Islet of Langerhans (tissue), 1 donor: ENCODE data around the gene PPAN.

ENCODE experiments used
- FAIRE-seq: peaks from one replicate; lab custom pipeline; 2011; peaks lifted over from hg19 to GRCh38; lab: Jason Lieb, UNC

Gene PPAN

DNA sequence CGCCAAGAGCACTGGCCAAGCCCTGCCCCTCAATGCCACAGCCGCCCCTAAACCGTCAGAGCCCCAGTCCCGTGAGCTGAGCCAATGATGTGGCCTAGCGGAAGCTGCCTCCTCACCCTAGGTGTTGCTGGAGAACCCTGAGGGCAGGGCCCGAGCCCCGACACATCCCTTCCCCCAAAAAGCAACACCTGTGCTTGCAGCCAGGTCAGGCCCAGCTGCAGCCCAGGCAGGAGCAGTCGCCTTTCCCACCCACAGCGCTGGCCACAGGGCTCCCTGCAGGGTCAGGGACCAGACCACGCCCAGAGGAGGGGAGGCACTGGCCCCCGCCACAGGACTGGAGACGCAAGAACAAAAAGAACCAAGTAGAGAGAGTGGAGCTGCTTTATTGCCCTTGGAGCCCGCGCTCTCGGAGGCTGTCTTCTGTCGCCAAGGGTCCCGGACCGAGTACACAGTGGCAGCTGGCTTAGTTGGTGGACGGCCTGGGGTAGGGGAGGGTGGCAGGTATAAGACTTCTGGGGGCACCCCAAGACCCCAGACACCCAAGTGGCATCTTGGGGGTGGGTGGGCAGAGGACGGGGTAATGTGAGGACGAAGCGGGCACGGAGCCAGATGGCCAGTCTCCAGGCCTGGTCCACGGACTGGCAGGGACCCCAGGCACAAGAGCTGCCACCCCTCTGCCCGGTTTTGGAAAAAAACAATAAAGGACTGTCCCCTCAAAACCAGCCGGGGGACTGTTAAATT lies 8.7 kb downstream of the PPAN start:
- FAIRE-seq = no peak

- no peak for FAIRE-seq
Measured at GRCh38 chr19:10115392-10116084, 9.4 kb downstream of the PPAN start.

DNA sequence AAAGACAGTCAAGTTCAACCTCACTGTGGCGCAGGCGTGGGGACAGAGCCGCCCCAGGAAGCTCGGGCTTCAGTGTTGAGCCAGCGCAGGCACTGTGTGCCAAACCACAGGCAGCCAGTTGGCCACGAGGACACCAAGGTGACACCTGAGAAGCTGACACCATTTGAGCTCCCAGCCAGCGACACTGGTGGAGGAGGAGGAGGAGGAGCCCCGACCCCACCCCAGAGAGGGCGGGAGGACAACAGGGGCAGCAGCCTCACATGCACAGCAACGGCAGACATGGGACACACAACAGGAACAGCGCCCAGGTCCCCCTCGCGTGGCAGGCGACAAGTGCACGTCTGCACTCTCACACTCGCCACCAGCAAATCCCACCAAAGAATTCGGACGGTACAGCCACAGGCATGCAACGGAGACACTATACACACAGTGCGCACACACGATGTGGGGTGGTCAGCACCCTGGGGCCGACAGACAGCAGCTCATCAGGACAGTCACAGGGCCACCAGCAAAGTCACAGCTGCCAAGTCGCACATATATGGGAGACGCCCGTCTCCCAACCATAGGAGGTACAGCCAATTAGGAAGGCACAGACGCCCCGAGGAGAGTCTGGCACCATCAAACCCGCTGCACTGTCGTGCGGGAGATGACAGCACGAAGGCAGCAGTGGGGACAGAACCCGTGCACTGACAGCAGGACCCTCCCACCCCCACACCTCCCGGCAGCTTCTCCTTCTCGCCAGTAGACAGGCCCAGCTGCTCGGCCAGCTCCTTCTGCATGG lies 10.1 kb downstream of the PPAN start:
- FAIRE-seq = no peak

DNA sequence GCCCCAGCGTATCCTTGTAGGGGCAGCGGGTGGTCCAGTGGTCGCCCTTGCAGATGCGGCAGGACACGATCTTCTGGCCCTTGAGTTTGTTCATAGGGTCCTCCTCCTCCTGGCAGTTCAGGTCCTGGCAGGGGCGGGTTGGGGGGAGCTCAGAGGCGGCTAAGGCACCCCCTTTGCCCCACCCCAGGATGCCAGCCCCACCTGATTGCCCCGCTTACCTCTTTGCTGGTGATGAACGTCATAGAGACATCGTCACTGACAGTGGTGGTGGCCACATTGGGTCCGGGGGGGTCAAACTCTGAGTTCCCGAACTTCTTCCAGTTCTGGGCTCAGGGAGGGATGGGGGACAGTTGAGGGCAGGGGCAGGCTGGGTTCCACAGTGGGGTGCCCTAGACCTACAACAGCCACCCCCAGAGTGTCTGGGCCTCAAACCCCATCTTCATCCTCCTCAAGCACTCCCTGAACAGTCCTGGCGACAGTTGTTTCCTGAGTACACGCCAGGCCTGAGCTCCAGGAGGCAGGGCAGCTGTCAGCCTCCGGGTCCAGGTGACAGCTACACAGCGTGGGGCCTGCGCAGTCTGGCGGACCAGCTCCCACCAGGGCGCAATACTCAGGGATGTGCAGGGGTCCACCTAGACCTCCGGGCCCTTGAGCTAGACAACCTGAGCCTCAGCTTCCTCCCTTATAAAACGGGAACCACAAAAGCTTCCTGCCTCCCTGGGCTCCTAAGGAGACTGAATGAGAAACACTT lies 10.9 kb downstream of the PPAN start:
- no peak for FAIRE-seq

- no peak for FAIRE-seq
Measured at GRCh38 chr19:10118960-10119359, 12.8 kb downstream of the PPAN start.

- FAIRE-seq = no peak
Measured at GRCh38 chr19:10120538-10121189, 14.5 kb downstream of the PPAN start.

GRCh38 chr19:10122045-10122444 lies 15.9 kb downstream of the PPAN start:
- no peak for FAIRE-seq

GRCh38 chr19:10124429-10124828 lies 18.3 kb downstream of the PPAN start:
- FAIRE-seq = no peak

DNA sequence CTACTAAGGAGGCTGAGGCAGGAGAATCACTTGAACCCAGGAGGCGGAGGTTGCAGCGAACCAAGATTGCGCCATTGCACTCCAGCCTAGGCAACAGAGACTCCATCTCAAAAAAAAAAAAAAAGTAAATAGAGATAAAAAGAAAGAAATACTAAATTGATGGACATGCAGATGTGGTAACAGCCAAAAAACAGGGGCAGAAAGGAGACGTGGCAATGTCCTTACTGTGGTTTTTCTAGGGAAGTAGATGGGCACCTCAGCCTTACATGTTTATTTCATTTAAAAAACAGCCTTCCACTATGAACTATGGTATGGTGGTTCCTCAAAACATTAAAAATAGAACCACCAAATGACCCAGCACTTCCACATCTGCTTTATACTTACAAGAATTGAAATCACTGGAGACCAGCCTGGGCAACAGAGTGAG lies 20.1 kb downstream of the PPAN start:
- FAIRE-seq = no peak

DNA sequence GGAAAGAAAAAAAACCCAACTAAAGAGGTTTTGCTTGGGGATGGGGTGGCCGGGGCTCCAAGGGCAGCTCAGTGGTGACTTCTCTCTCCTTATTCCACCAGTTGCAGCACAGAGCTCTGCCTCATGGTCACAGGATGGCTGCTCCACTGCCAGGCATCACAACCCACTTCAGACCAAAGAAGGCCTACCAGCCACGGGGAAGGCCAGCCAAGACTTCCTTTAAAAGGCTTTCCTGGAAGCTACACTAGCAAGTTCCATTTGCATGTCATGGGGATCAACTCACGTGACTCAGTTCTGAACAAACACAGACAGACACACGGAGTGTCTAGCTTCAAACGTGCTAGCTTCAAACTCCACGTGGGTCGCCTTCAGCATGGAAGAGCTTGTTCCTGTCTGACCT lies 26.7 kb downstream of the PPAN start:
- no peak for FAIRE-seq

DNA sequence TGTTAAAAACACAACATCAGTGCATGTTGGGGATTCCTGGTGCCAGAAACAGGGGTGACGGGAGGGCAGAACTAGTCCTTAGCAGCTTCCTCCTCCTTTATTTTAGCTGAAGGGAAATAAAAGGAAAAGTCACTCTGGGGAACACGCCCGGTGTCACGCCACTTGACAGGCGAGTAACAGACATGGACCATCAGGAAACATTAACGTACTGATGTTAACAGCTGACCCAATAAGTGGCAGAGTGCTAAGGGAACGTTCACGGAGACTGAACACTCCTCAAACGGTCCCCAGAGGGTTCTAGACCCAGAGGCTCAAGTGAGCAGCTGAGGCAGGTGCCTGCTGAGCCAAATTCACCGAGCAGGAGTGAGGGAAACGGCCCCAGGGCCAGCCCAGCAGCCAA lies 27.4 kb downstream of the PPAN start:
- FAIRE-seq = no peak

- no peak for FAIRE-seq
Measured at GRCh38 chr19:10134040-10134439, 27.9 kb downstream of the PPAN start.

- no peak for FAIRE-seq
Measured at GRCh38 chr19:10135551-10136334, 29.6 kb downstream of the PPAN start.

DNA sequence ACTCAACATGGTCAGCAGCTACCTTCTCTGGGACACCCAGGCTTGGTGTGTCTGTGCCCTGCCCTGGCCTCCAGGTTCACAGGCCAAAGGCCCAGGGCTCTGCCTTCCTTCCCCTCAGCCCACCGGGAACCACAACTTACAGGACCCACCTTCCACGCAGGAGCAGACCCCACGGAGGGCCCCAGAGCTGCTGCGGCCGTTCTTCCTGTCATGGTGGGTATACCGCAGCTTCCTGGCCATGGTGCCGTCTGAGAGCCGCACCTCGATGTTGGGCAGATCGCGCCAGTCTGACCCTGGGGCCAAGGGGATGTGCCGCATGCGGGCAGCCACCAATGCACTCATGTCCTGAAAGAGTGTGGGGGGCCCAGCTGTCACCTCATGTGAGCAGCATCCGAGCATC lies 30.8 kb downstream of the PPAN start:
- no peak for FAIRE-seq

GRCh38 chr19:10137751-10138682 lies 31.9 kb downstream of the PPAN start:
- FAIRE-seq = no peak

DNA sequence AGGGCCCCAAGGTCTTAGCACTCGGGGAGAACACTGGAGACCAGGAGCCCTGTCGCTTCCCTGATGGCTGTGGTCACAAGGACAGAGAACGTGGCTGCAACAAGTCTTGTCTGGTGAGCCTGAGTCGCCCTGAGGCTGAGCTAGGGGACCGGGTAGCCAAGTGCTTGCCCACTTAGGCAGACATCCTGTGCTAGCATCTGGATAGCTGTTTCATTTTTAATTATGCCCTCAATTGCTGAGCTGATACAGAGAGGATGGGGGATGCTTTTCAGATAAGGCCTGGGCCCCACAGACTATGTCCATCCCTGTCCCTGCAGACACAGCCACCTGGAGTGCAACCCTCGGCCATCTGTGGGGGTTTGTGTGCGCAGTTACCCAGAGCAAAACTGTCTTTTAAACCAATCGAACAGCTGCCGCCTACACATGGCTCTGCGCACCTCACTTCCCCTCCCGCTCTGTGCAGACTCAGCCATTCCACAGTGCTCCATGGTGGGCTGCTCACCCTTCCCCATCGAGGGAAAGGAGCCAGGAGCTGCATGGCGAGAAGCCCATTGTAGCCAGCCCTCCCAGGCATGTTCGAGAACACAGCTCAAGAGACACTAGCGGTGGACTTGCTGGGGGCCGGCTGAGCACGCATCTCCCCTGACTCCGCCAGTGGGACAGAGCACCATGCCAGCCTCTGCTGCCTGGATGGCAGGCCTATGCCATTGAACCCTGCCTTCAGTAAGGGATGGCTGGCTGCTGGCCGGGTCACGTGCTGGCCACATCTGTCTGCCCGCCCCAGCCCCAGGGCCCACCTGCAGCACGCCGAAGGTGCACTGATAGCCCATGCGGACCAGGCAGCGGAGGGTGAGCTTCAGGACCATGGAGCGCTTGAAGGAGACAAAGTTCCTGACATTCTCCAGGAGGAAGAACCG lies 33.0 kb downstream of the PPAN start:
- FAIRE-seq = no peak

GRCh38 chr19:10139952-10140351 lies 33.8 kb downstream of the PPAN start:
- no peak for FAIRE-seq

DNA sequence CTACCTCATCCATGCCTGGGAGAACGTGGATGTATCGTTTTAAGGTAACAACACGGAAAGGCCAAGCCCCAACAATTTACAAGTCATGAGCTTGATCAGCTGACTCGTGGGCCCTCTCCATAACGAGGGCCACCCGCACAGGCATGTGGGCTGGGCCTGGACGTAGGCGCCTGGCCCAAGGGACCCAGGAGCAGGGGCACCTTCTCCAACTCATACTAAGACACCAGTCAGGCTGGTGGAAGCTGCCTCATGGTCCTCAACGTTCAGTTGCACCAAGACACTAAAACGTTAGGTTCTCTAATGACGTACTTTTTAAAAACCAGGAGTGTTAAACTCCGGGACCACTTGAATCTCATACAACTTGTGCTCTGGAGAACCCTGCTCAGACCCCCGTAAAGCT lies 35.3 kb downstream of the PPAN start:
- no peak for FAIRE-seq

DNA sequence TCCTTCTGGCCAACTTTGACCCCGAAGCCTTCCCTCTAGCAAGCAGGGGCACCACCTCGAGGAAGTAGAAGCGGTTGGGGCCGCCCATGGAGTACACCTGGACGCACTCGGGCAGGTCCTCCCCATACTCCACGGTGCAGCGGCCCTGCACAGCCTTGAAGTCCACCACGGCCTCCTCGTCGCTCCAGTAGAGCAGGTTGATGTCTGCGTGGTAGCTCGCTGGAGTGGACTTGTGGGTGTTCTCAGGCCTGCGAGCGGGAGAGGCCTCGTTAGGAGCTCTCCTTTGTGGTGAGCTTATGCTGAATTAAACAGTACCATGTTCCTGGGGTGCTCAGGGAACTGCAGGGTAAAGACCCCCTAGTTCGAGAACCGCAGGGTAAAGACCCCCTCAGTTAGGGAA lies 35.8 kb downstream of the PPAN start:
- no peak for FAIRE-seq
